ENCODE data around the gene GPC3.
"Not testable (repeated sequence)": the region's sequence is repeated elsewhere in the genome, so short reads cannot be mapped to it uniquely, and the experiment has no call there.

- TF ChIP-seq POLR2A (IDR thresholded peaks at IDR 0.05; ENCODE audit: low read depth): not testable (repeated sequence)
- TF ChIP-seq, protein P1, sequence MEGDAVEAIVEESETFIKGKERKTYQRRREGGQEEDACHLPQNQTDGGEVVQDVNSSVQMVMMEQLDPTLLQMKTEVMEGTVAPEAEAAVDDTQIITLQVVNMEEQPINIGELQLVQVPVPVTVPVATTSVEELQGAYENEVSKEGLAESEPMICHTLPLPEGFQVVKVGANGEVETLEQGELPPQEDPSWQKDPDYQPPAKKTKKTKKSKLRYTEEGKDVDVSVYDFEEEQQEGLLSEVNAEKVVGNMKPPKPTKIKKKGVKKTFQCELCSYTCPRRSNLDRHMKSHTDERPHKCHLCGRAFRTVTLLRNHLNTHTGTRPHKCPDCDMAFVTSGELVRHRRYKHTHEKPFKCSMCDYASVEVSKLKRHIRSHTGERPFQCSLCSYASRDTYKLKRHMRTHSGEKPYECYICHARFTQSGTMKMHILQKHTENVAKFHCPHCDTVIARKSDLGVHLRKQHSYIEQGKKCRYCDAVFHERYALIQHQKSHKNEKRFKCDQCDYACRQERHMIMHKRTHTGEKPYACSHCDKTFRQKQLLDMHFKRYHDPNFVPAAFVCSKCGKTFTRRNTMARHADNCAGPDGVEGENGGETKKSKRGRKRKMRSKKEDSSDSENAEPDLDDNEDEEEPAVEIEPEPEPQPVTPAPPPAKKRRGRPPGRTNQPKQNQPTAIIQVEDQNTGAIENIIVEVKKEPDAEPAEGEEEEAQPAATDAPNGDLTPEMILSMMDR (IDR thresholded peaks at IDR 0.05): not testable (repeated sequence)
Observed at GRCh38 chrX:133888084-133888483, 97.3 kb downstream of the GPC3 start.

Measured in esophagus muscularis mucosa (tissue), 3 donors.